OCI-LY7 (cell line): Measurements from ENCODE around the gene RAD54L.

ENCODE experiments used
- EZH2phosphoT487 ChIP-seq: fragments of 200-600 bp; sonication (generic); IDR thresholded peaks from 2 replicates; pipeline ENCODE4 v1.6.1; 2018; ENCODE audit warnings: low read depth, borderline replicate concordance, mild to moderate bottlenecking, mixed run types, antibody characterized with exemption, low read length, moderate library complexity, mixed read lengths
- TF ChIP-seq, protein P1 (sequence below): fragments of 200-600 bp; sonication (generic); conservative IDR thresholded peaks from 2 replicates; pipeline ENCODE4 v1.5.1; 2014; ENCODE audit warnings: mild to moderate bottlenecking, antibody characterized with exemption, low read length, moderate library complexity, mixed read lengths

DNA sequence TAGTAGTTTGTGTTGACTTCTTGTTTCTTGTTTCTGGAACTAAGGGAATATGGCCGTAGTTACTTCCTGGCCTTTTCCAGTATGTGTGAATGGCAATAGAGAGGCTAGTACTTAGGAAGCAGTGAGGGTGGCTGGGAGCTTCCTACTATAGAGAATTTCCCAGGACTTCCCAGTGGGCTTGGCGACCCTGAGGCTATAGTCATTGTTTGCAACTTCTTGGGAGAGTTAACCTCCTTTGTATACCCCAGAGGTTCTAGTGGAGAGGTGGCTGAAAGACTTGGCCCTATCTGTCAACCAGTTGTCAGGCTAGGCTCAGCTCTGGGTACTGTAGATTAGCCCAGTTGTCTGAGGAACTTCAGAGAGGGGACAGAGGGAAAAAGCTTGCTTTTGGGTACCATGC is 15.6 kb downstream of the RAD54L start:
- TF ChIP-seq EZH2phosphoT487, result no peak
- TF ChIP-seq, protein P1, sequence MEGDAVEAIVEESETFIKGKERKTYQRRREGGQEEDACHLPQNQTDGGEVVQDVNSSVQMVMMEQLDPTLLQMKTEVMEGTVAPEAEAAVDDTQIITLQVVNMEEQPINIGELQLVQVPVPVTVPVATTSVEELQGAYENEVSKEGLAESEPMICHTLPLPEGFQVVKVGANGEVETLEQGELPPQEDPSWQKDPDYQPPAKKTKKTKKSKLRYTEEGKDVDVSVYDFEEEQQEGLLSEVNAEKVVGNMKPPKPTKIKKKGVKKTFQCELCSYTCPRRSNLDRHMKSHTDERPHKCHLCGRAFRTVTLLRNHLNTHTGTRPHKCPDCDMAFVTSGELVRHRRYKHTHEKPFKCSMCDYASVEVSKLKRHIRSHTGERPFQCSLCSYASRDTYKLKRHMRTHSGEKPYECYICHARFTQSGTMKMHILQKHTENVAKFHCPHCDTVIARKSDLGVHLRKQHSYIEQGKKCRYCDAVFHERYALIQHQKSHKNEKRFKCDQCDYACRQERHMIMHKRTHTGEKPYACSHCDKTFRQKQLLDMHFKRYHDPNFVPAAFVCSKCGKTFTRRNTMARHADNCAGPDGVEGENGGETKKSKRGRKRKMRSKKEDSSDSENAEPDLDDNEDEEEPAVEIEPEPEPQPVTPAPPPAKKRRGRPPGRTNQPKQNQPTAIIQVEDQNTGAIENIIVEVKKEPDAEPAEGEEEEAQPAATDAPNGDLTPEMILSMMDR, result no peak
